ENCODE measurements around the gene DIS3L2.

GRCh38 chr2:232075859-232076258, 114.3 kb downstream of the DIS3L2 start:
- TF ChIP-seq EZH2 (IDR thresholded peaks at IDR 0.05; ENCODE audit: insufficient read depth, poor library complexity, severe bottlenecking) (no peak), EZH2phosphoT487 (IDR thresholded peaks at IDR 0.05; ENCODE audit: insufficient read depth, low read depth) (no peak)
